ENCODE results near the gene CSNK2A1.
A peak's percentile ranks its signal among the peaks of the same experiment; 100 is the strongest.

The CSNK2A1 gene

DNA sequence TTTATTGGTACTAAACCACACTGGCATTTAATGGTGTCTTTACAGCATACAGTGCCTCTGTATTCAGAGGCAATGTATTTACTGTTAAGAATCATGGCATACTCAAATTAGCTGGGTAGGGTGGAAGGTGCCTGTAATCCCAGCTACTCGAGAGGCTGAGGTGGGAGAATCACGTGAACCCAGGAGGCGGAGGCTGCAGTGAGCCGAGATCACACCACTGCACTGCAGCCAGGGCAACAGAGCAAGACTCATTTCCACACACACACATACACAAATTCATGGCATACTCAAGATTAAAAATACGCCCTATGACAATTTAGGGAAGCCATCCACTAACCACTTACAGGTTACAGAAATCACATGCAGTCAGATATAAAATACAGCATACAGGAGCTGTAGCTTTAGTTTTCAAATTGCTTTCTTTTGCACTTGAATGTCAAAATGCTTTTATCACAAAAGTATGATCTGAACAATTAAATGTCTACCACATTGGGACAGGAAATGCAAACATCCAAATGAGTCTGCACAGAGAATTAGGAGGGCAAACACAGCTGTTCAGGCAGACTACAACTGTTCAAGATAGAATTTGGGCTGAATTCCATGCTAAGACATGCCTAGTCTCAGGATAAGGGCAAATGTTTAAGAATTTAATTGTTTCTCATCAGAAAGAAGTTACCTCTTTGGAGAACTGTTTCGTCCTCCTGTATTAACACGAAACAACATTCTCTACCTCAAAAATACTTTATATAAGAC lies 36.4 kb downstream of the CSNK2A1 start:
- H3K9ac ChIP-seq (ENCODE audit: low read depth, low read length), result no peak overlapping the region

DNA sequence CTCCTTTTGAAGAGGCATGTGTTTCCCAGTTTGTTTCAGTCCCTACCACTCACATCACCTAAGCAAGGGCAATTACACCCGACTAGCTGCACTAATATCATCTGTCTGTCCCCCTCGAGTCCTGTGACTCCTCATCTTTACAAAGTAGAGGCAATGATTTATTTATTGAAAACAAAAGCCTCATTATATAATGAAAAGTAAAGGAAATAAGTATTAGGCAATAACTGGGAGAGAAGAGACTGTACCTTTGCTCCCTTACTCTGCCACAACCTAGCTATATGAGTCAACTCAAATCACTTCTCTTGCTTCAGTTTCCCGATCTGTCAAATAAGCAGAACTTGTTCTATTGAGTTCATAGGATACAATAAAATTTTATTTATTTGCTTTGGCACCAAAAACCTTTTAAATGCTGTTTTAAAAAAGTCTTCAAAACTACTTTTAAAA lies 38.9 kb downstream of the CSNK2A1 start:
- Histone ChIP-seq H3K27me3 (ENCODE audit: control insufficient read depth, insufficient read depth, low read length) (no peaks in the 10 kb centered on the region), H3K4me1 (ENCODE audit: control insufficient read depth, insufficient read depth, low read length) (peaks cover 17% of the 10 kb centered on the region), H3K9me3 (replicated peaks; ENCODE audit: low read length) (no peaks in the 10 kb centered on the region), H3K4me3 (ENCODE audit: low read length) (no peak overlapping the region), H3K36me3 (ENCODE audit: insufficient read depth, low read length) (peaks cover 66% of the 10 kb centered on the region), H3K9ac (ENCODE audit: low read depth, low read length) (no peak overlapping the region), H3K4me2 (ENCODE audit: low read length) (no peak overlapping the region)

More for the DNA sequence above, 36.4 kb downstream of the CSNK2A1 start:
- no peaks in the 10 kb centered on the region for H3K27me3 ChIP-seq (ENCODE audit: control insufficient read depth, insufficient read depth, low read length)
- H3K4me3 ChIP-seq (ENCODE audit: low read length), result no peak overlapping the region
- no peaks in the 10 kb centered on the region for H3K9me3 ChIP-seq (replicated peaks; ENCODE audit: low read length)
- peaks cover 55% of the 10 kb centered on the region for H3K36me3 ChIP-seq (ENCODE audit: insufficient read depth, low read length)
- peaks cover 17% of the 10 kb centered on the region for H3K4me1 ChIP-seq (ENCODE audit: control insufficient read depth, insufficient read depth, low read length)
- no peak overlapping the region for H3K4me2 ChIP-seq (ENCODE audit: low read length)

DNA sequence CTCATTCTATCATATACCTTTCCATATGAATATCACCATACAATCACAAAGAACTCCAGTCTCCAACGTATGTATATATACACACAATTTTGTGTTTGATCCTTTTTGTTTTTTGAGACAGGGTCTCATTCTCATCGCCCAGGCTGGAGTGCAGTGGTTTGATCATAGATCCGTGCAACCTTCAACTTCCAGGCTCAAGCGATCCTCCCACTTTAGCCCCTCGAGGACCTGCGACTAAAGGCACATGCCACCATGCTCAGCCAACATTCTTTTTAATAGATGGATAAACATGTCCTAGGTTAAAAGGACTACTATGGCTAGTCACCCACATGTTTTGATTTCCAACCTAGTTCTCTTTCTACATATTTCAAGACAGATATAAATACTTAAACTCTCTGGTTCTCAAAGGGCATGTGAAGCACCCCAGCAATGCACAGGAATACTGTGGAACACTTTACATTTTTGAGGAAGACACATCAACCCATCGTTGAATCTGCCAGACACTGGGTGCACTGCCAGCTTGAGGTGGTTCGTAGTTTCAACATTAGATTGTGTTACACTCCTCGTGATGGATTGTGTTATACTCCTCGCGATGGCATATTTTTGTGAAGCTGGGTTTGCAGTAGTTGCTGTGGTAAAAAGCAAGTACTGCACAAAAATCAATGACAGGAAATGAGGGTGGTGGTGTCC lies 40.4 kb downstream of the CSNK2A1 start:
- no peak overlapping the region for H3K4me3 ChIP-seq (ENCODE audit: low read length)
- H3K36me3 ChIP-seq (ENCODE audit: insufficient read depth, low read length), result peaks cover 77% of the 10 kb centered on the region
- peaks cover 8% of the 10 kb centered on the region for H3K4me1 ChIP-seq (ENCODE audit: control insufficient read depth, insufficient read depth, low read length)
- no peak overlapping the region for H3K4me2 ChIP-seq (ENCODE audit: low read length)
- no peak overlapping the region for H3K9ac ChIP-seq (ENCODE audit: low read depth, low read length)
- no peaks in the 10 kb centered on the region for H3K27me3 ChIP-seq (ENCODE audit: control insufficient read depth, insufficient read depth, low read length)
- no peaks in the 10 kb centered on the region for H3K9me3 ChIP-seq (replicated peaks; ENCODE audit: low read length)

DNA sequence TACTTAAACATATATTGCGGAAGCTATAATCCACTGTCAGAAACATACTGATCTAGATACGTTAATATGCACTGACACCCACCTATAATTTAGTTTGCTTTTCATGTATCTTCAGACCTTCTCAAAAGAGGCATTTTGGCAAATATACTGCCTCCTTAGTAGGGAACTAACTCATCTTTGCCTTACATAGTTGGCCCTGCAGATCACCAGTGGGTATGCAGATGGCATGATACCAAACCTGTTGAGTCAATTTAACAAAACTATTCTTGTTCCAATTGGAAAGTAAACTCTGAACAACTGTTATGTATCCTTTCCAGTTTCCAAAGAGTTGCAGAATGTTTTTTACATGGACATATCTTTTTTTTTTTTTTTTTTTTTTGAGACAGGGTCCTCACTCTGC lies 45.6 kb downstream of the CSNK2A1 start:
- H3K36me3 ChIP-seq (ENCODE audit: insufficient read depth, low read length), result peaks cover 76% of the 10 kb centered on the region
- H3K27me3 ChIP-seq (ENCODE audit: control insufficient read depth, insufficient read depth, low read length), result no peaks in the 10 kb centered on the region
- no peak overlapping the region for H3K9ac ChIP-seq (ENCODE audit: low read depth, low read length)
- no peak overlapping the region for H3K4me2 ChIP-seq (ENCODE audit: low read length)
- no peak overlapping the region for H3K4me3 ChIP-seq (ENCODE audit: low read length)
- no peaks in the 10 kb centered on the region for H3K9me3 ChIP-seq (replicated peaks; ENCODE audit: low read length)
- no peaks in the 10 kb centered on the region for H3K4me1 ChIP-seq (ENCODE audit: control insufficient read depth, insufficient read depth, low read length)

DNA sequence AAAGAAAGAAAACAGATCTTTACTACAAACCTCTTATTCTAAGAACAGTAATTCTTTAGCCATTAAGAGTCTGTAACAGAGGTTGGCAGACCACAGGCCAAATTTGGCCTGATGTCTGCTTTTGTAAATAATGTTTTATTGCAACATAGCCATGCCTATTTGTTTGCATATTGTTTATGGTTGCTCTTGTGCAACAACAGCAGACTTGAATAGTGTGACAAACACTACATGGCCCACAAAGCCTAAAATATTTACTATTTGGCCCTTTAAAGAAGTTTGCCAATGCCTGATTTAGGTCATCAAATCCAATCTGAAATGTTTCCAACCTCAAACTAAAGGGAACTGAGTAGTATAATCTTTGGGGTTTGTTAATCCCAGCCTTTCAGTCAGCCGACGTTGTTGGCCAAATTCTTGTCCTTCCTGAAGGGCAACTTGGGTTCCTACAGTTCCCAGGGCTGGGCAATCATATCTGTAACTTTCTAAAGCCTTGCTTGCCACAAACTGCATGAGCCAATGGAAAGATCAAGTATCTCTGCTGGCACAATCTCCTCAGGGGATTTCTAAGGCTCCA lies 47.4 kb downstream of the CSNK2A1 start:
- Histone ChIP-seq H3K4me2 (ENCODE audit: low read length) (no peak overlapping the region), H3K9me3 (replicated peaks; ENCODE audit: low read length) (no peaks in the 10 kb centered on the region), H3K9ac (ENCODE audit: low read depth, low read length) (no peak overlapping the region), H3K4me3 (ENCODE audit: low read length) (no peak overlapping the region), H3K4me1 (ENCODE audit: control insufficient read depth, insufficient read depth, low read length) (no peaks in the 10 kb centered on the region), H3K36me3 (ENCODE audit: insufficient read depth, low read length) (peaks cover 70% of the 10 kb centered on the region), H3K27me3 (ENCODE audit: control insufficient read depth, insufficient read depth, low read length) (no peaks in the 10 kb centered on the region)

DNA sequence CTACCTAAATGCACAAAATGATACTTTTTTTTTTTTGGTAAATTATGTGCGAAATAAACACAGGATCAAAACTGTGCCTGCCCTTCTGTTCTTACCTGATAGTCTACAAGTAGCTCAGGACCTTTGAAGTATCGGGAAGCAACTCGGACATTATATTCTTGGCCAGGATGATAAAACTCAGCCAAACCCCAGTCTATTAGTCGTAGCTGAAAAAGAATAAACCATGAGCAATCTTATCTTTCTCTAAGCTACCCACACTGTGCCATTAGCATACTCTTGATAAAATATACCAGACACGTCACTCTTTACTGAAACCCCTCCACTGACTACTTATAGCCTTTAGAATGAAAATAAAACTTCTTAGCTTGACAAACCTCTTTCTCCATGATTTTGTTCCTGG lies 51.4 kb downstream of the CSNK2A1 start:
- Histone ChIP-seq H3K4me2 (ENCODE audit: low read length) (no peak overlapping the region), H3K27me3 (ENCODE audit: control insufficient read depth, insufficient read depth, low read length) (no peaks in the 10 kb centered on the region), H3K4me1 (ENCODE audit: control insufficient read depth, insufficient read depth, low read length) (no peaks in the 10 kb centered on the region), H3K9ac (ENCODE audit: low read depth, low read length) (no peak overlapping the region), H3K4me3 (ENCODE audit: low read length) (no peak overlapping the region), H3K9me3 (replicated peaks; ENCODE audit: low read length) (no peaks in the 10 kb centered on the region), H3K36me3 (ENCODE audit: insufficient read depth, low read length) (peaks cover 71% of the 10 kb centered on the region)

DNA sequence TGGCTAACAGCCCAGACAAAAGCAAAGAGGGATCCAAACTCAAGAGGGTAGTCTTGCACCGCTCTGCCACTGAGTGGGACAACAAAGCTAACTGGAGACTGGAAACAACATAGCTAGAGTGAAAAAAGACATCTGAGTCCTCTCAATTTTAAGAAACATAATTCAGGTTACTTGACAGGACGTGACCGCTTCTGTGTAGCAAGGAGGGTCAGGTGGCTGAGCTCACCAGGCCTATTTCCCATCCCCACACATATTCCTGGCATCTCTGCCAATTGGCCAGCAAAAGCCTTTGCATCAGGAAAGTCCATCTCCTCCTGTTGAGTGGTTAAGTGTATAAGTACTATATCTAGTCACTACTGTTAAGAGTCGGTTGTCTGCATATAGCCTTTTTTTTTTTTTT lies 55.9 kb downstream of the CSNK2A1 start:
- Histone ChIP-seq H3K9ac (ENCODE audit: low read depth, low read length) (no peak overlapping the region), H3K36me3 (ENCODE audit: insufficient read depth, low read length) (peaks cover 78% of the 10 kb centered on the region), H3K4me1 (ENCODE audit: control insufficient read depth, insufficient read depth, low read length) (peaks cover 5% of the 10 kb centered on the region), H3K9me3 (replicated peaks; ENCODE audit: low read length) (no peaks in the 10 kb centered on the region), H3K27me3 (ENCODE audit: control insufficient read depth, insufficient read depth, low read length) (no peaks in the 10 kb centered on the region), H3K4me3 (ENCODE audit: low read length) (no peak overlapping the region), H3K4me2 (ENCODE audit: low read length) (no peak overlapping the region)

DNA sequence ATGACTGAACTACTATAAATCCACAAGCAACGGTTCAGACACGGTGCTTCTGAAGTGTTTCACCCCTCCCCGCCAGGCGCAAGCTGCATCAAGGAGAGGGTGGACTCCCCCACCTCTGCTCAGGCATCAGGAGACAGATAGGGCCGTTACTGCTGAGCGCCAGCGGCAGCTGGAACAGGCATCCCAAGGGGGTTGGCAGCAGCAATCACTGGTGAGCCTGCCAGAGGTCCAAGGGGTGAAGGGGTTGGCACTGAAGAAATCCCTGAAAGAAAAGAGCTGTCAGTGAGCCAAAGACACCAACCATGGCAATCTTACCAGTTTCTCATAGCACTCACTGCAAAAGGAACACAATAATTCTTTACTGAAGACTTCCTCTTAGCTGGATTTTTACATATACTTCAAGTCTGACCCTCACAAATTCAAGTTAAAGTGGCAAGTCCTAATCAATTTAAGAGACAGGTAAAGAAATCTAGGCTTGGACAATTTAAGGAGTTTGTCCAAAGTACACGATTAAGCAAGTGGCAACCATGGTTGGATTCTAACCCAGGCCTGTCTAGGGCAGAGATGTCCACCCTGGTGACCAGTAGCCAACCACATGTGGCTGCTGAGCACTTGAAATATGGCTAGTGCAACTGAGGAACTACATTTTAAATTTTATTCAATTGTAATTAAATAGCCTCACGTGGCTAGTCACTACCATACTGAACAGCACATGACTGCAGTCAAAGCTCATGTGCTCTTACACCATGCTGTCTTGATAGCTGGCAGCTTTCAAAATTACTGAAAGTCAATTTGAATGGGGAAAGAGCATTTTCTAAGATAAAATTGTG lies 59.6 kb downstream of the CSNK2A1 start:
- peaks cover 62% of the 10 kb centered on the region for H3K36me3 ChIP-seq (ENCODE audit: insufficient read depth, low read length)
- no peak overlapping the region for H3K4me3 ChIP-seq (ENCODE audit: low read length)
- H3K9ac ChIP-seq (ENCODE audit: low read depth, low read length), result no peak overlapping the region
- no peaks in the 10 kb centered on the region for H3K27me3 ChIP-seq (ENCODE audit: control insufficient read depth, insufficient read depth, low read length)
- no peak overlapping the region for H3K4me2 ChIP-seq (ENCODE audit: low read length)
- no peaks in the 10 kb centered on the region for H3K9me3 ChIP-seq (replicated peaks; ENCODE audit: low read length)
- H3K4me1 ChIP-seq (ENCODE audit: control insufficient read depth, insufficient read depth, low read length), result peaks cover 19% of the 10 kb centered on the region

DNA sequence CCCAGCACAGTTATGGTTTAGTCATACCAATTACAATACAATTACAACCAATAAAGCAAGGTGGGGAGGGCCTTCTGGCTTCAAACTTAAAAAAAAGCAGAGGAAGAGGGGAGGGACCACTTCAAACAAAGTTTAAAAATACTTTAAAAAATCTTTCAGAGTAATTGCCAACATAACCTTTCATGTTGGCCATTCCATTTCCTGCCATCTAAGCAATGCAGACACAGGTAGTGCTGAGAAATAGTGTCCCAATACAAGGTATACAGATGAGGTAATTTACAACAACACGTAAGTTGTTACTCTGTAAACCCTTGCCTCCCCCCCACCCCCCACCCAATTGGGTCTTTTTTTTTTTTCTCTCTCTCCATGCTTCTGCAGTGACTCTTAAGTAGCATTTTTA lies 62.4 kb downstream of the CSNK2A1 start:
- Histone ChIP-seq H3K36me3 (ENCODE audit: insufficient read depth, low read length) (peaks cover 45% of the 10 kb centered on the region), H3K4me2 (ENCODE audit: low read length) (no peak overlapping the region), H3K4me1 (ENCODE audit: control insufficient read depth, insufficient read depth, low read length) (peaks cover 32% of the 10 kb centered on the region), H3K9ac (ENCODE audit: low read depth, low read length) (no peak overlapping the region), H3K4me3 (ENCODE audit: low read length) (no peak overlapping the region), H3K27me3 (ENCODE audit: control insufficient read depth, insufficient read depth, low read length) (no peaks in the 10 kb centered on the region), H3K9me3 (replicated peaks; ENCODE audit: low read length) (no peaks in the 10 kb centered on the region)

DNA sequence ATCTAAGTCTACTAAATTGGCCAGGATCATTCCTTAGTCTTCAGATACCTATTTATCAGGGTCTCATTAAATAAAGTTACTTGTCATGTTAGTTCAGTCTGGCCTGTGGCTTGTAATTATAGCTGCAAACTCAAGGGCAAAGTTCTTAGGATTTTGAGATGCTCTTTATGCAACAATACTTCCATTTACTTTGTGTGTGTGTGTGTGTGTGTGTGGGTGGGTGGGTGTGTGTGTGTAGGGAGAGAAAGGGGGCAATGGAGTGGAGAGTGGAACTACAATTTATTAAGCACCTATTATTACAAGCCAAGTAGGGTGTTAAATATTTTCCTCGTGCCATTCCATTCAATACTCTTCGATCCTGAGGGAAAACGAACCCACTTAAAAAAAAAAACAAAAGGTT lies 63.5 kb downstream of the CSNK2A1 start:
- H3K4me2 ChIP-seq (ENCODE audit: low read length), result no peak overlapping the region
- peak overlapping the region; percentile 31 for H3K9ac ChIP-seq (ENCODE audit: low read depth, low read length)
- H3K4me1 ChIP-seq (ENCODE audit: control insufficient read depth, insufficient read depth, low read length), result peaks cover 32% of the 10 kb centered on the region
- no peaks in the 10 kb centered on the region for H3K9me3 ChIP-seq (replicated peaks; ENCODE audit: low read length)
- no peaks in the 10 kb centered on the region for H3K27me3 ChIP-seq (ENCODE audit: control insufficient read depth, insufficient read depth, low read length)
- H3K36me3 ChIP-seq (ENCODE audit: insufficient read depth, low read length), result peaks cover 44% of the 10 kb centered on the region
- H3K4me3 ChIP-seq (ENCODE audit: low read length), result no peak overlapping the region

DNA sequence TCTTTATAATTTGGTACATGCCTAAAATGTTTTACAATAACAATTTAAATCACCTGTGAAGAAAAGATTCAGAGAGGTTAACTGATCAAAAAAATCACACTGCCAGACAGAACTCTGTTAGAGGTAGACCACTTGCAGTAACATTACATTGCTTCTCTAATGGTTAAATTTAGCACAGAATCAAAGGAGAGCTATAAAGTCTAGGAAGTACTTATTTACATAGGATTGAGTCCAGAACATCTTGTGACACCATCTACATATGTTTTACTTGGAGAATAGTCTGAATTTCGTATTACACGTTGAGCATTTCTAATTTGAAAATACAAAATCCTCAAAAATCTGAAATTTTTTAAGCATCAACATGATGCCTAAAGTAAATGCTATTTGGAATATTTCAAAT lies 64.1 kb downstream of the CSNK2A1 start:
- H3K27me3 ChIP-seq (ENCODE audit: control insufficient read depth, insufficient read depth, low read length), result no peaks in the 10 kb centered on the region
- H3K36me3 ChIP-seq (ENCODE audit: insufficient read depth, low read length), result peaks cover 43% of the 10 kb centered on the region
- H3K4me2 ChIP-seq (ENCODE audit: low read length), result peak overlapping the region; percentile 60

More for the DNA sequence above, 64.1 kb downstream of the CSNK2A1 start:
- H3K4me1 ChIP-seq (ENCODE audit: control insufficient read depth, insufficient read depth, low read length), result peaks cover 32% of the 10 kb centered on the region
- H3K4me3 ChIP-seq (ENCODE audit: low read length), result no peak overlapping the region
- H3K9me3 ChIP-seq (replicated peaks; ENCODE audit: low read length), result no peaks in the 10 kb centered on the region
- peak overlapping the region; percentile 31 for H3K9ac ChIP-seq (ENCODE audit: low read depth, low read length)

Data from skeletal muscle satellite cell (primary cell).